AG09319 (cell line): ENCODE measurements around the gene ENAM.
"Not testable (repeated sequence)": the region's sequence is repeated elsewhere in the genome, so short reads cannot be mapped to it uniquely, and the experiment has no call there.

Experiments used
- DNase-seq: peaks from one replicate; pipeline ENCODE4 v3.0.0-alpha.2; 2010; ENCODE audit warnings: low read depth; ENCODE audit errors: extremely low read depth
- CTCF ChIP-seq: IDR thresholded peaks from 2 replicates; pipeline ENCODE4 v1.5.1; 2011; ENCODE audit warnings: low read depth, mild to moderate bottlenecking, inconsistent platforms, low read length, moderate library complexity

Gene ENAM

GRCh38 chr4:70691661-70692060 lies 63.1 kb downstream of the ENAM start:
- no peak for DNase-seq
- no peak for TF ChIP-seq CTCF

GRCh38 chr4:70694633-70695032 lies 66.1 kb downstream of the ENAM start:
- not testable (repeated sequence) for DNase-seq
